ENCODE measurements around the gene LRRFIP1.
A peak's percentile ranks its signal among the peaks of the same experiment; 100 is the strongest.
"Not testable (repeated sequence)": the region's sequence is repeated elsewhere in the genome, so short reads cannot be mapped to it uniquely, and the experiment has no call there.

The LRRFIP1 gene

DNA sequence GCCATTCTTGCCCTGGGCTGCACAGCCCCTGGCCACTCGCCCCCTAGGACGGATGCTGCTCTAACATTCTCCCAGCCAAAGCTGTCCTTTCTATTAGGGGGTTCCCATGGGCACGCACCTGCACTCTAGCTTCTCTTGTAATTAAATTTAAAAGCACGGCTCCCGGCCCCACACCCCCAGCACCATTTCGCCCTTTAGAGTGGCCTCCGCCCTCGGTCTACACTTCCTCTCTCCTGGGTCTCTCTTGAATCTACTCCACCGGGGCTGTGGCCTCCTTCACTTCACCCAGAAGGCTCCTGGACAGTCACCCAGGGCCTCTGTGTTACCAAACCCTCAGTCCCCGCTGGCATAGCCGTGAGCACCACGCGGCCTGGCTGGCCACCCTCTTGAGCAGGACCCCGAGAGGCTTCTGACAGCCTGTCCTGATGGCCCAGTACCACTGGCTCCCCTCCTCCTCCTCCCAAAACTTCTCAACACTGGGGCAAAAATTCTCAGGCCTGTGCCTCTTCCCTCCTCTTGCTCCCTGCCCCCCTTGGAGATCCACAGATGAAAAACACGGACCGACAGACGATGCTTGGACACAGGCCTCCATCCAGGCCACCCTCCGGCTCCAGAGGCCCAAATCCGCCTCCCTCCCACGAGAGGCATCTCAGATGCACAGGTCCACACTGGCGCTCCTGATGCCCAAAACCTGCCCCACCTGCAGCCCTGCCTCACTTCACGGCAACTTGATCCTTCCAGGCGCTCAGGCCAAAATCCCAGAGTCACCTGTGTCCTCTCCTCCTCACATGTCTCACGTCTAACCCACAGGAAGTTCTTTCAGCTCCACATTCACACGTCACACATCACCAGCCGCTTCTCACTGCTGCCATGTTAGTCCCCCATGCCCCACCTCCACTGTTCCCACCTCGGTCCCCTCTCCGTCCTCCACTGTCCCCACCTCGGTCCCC, 29.9 kb upstream of the LRRFIP1 start:
- DNase-seq (ENCODE audit: low read depth) = no peak

GRCh38 chr2:237598468-237599208, 28.7 kb upstream of the LRRFIP1 start:
- no peak for DNase-seq (ENCODE audit: low read depth)

DNA sequence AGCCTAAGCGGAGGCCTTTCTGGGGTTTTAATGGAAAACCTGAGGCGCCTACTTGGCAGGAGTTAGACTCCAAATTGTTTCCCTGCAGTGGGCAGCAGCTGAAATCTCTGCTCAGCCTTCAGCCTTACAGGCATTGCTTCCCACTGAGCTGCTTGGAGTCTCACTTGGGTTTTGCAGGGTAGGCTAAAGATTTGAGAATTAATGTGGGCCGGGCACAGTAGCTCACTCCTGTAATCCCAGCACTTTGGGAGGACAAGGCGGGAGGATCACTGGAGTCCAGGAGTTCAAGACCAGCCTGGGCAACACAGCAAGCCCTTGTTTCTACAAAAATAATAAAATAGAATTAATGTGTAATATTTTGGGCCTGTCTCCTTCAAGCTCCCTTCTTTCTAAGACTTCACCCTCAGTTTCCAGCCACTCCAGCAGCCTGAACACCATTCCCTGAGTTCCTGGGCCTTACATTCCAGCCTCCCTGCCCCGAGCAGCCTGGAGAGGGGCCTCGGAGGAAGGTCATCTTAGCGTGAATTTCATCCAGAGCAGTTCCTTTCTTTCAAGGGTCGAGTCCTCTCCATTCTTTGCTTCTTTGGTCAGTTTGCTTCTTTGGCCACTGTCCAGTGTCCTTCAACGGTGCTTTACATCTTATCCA, 27.8 kb upstream of the LRRFIP1 start:
- DNase-seq (ENCODE audit: low read depth) = no peak

DNA sequence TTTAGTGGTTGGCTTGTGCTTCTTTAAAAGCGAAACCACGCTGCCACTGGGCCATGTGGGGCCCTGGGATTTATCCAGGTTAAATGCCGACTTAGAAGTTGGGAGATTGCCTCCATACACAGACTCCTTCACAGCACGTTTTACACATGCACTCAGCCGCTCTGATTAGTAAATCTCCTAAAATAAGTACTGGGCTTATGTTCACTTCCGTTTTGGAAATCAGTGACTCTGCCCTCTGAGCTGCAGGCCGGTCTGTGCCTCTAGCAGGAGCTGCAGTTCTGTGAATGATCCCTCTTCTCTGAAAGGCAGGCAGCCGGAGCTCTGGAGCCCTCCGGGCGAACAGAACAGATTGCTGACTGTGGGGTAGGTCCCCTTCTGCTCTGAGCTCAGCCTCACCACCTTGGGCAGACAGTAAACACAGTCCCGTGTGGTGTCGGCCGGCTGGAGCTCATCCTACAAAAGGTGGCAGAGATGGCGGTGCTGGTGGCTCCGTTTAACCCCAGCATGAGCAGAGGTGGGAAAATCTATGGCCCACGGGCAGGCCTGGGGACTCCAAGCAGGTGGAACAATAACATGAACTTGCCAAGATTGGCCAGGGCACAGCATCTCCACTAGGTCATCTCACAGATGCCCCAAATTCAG, 27.1 kb upstream of the LRRFIP1 start:
- DNase-seq (ENCODE audit: low read depth) = peak; percentile 41

GRCh38 chr2:237601453-237602116, 25.8 kb upstream of the LRRFIP1 start:
- no peak for DNase-seq (ENCODE audit: low read depth)

GRCh38 chr2:237602409-237602808, 25.0 kb upstream of the LRRFIP1 start:
- DNase-seq (ENCODE audit: low read depth) = no peak

DNA sequence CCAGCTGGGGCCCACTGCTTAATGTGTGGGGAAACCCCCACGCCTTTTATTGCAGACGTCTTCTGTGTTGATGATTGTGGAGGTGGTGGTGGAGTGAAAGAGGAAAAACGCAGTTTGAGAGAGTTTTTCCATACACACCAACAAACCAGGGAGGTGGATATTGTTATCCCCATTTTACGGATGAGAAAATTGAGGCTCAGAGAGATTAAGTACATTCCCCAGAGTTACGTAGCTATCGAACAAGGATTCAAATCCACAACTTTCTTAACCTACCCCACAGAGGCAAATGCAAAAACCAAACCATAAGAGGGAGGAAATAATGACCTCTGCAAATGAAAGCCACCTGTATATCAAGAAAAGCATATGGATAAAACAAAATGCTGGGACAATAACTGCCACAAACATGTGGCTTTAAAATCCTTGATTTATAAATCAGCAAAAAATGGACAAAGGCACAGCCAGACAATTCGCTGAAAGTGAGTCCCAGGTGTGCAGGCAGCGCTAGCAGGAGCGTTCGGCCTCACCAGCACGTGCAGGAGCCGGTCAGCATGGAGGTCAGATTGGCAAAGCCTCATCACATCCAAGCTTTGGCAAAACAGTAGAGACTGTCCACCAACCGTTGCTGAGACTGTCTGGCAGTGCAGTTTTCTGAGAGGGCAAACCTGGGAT, 24.2 kb upstream of the LRRFIP1 start:
- no peak for DNase-seq (ENCODE audit: low read depth)

GRCh38 chr2:237603718-237604362, 23.5 kb upstream of the LRRFIP1 start:
- DNase-seq (ENCODE audit: low read depth) = no peak

DNA sequence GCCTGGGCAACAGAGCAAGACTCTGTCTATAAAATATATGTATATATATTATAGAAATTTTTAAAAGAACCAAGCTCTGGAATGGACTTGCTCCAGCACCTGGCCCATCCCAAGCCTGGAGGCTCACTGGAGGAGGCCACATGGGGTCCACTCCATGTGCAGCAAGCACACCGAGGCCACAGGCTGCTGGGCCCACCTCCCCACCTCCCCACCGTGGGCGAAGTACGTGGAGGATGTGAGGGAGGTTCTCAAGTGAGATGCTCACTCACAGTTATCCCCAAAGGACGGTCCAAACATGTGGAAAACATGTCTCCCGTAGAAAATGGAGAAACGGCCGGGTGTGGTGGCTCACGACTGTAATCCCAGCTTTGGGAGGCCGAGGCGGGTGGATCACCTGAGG, 23.0 kb upstream of the LRRFIP1 start:
- DNase-seq (ENCODE audit: low read depth) = no peak

- no peak for DNase-seq (ENCODE audit: low read depth)
Observed at GRCh38 chr2:237604960-237605359, 22.4 kb upstream of the LRRFIP1 start.

DNA sequence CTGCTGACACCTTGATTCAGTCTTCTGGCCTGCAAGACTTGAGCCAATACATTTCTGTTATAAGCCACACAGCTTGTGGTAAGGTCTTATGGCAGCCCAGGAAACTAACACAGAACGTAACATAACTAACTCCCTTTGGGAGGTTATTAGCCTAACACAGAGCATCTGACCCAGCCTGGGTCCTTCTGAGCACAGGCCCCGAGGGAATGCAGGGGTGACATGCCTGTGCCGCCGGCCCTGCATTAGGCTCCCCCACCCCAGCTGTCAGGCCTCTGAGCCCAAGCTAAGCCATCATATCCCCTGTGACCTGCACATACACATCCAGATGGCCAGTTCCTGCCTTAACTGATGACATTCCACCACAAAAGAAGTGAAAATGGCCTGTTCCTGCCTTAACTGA, 20.9 kb upstream of the LRRFIP1 start:
- not testable (repeated sequence) for DNase-seq (ENCODE audit: low read depth)

- DNase-seq (ENCODE audit: low read depth) = no peak
Observed at GRCh38 chr2:237612527-237613357, 14.6 kb upstream of the LRRFIP1 start.

DNA sequence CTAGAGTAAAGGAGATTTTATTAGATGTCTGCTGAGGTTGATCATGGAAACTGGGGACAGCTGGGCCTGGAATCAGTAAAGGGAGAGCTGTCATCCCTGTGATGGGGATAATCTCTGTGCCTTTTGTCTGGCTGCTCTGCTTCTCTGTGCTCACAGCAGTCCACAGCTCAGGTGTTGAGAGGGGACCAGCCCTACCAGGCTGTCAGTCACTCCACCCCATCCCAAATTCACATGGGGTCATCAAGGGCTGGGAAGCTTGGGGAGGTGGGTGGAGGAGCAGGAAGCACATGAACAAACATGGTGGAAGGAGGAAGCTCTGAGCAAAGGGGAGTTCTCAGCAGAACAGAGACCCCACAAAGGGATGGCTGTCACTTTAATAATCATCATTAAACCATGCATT, 13.7 kb upstream of the LRRFIP1 start:
- DNase-seq (ENCODE audit: low read depth) = no peak

DNA sequence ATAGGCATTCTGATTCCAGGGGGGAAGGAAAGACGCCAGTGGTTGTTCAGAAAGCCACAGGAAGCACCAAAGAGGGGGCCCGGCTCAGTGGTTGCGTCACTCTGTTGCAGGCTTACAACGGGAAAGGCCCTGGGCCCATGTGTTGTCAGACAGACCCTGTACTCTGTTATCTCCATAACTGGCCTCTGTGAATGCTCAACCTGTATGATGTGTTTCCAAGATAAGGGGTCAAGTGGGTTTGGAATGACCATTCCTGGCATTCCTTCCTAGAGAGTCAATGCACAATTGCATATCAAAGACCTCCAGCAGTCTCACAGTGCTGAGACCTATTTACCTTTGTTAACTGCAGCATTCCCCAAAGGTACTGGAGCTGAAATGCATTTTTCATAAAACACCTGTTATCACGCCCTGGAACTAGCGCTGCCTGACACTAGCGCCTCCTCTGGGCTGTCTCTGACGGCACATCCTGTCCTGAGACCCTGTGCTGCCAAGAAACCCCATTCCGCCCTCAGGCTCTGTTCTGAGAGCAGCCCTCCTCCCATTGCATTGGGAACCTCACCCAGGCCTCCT, 13.2 kb upstream of the LRRFIP1 start:
- DNase-seq (ENCODE audit: low read depth) = no peak

DNA sequence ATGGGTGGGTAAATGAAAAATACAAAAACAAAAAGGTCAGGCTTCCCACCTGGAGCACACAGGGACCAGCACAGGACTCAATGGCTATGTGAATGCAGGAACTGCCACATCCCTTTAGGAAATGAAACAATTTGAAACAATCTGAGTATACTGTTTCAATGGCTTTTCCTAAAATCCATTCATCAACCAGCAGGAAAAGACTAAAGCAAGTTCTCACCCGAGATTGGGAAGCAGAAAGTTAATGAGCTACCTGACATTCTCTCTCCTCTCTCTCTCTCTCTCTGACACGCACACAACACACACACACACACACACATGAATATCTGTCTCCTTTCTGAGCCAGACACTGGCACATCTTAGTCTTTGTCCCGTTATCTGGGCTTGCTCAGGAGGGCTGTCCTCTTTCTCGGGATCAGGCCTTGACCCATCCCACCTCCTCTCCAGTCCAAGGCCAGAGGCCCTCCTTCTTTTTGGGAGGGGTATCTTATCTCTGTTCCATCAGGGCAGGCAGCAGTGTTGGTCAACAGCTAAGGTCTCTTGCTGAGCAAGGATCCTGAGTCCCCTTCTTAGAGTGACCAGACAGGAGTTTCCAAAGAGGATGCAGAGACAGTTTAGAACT, 11.6 kb upstream of the LRRFIP1 start:
- DNase-seq (ENCODE audit: low read depth) = no peak

DNA sequence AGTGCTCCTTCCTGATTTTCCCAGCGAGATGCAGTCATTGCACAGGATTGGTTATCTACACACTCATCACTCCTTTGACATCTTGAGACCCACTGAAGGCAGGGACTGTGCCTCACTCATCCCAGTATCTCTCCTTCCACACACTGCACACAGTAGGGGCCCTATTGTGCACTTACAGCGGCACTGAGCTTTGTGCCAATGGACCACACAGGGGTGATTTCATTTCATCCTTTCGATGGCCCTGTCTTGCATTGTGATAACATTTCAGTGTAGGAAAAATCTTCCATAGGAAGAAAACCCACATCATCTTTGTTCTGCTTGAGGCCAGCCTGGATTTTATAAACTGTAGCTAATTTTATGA, 11.0 kb upstream of the LRRFIP1 start:
- DNase-seq (ENCODE audit: low read depth) = no peak

DNA sequence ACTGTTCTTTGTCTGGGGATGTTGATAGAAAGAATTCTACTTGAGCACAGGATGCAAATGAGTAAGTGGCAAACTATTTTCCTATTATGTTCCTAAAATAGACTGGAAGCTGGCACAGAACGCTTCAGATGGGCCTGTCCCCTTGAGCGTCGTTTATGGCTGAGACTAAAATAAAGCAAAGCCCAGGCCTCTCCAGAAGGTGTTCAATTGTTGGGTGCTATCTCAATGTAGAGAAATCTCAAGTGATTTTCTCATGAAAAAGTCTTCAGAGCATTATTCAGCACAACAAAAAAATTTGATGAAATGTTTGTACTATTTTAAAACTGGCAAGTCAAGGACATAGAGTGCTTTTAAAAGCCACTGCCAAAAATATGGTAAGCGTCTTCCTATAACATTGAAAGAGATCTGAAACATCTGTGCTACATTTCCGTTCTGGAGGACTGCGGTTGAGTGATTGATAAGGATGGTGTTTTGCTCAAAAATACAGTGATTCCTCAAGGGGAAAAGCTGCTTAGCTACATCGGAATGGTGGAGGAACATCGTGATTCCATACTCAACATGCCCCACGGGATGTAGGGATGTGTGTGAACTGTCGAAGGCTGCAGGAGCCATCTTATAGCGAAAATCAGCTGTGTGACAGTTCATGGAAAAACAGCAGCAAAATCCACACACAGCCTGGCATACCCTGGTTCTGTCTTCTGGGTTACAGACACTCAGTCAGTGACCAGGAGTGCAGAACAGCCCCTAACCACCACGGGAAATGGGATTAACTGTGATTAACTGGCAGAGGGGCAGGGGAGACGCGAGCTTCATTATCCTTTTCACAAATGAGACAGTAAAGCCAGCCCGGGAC, 10.4 kb upstream of the LRRFIP1 start:
- peak; percentile 56 for DNase-seq (ENCODE audit: low read depth)

- DNase-seq (ENCODE audit: low read depth) = no peak
Observed at GRCh38 chr2:237617587-237617982, 9.8 kb upstream of the LRRFIP1 start.

All from fibroblast of the conjunctiva (primary cell).